ENCODE data around the gene SPINK1.
"Not testable (repeated sequence)": the region's sequence is repeated elsewhere in the genome, so short reads cannot be mapped to it uniquely, and the experiment has no call there.

SPINK1 gene, protein sequence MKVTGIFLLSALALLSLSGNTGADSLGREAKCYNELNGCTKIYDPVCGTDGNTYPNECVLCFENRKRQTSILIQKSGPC

GRCh38 chr5:147831465-147831864, at the start of gene SPINK1:
Gene SPINK1 (minus strand): TSS chr5:147831671. CDS start chr5:147831577, 94 bp downstream.
- no peak for DNase-seq

GRCh38 chr5:147880487-147880886, 49.0 kb upstream of the SPINK1 start:
- DNase-seq = no peak

GRCh38 chr5:147879784-147880183, 48.3 kb upstream of the SPINK1 start:
- DNase-seq = no peak

DNA sequence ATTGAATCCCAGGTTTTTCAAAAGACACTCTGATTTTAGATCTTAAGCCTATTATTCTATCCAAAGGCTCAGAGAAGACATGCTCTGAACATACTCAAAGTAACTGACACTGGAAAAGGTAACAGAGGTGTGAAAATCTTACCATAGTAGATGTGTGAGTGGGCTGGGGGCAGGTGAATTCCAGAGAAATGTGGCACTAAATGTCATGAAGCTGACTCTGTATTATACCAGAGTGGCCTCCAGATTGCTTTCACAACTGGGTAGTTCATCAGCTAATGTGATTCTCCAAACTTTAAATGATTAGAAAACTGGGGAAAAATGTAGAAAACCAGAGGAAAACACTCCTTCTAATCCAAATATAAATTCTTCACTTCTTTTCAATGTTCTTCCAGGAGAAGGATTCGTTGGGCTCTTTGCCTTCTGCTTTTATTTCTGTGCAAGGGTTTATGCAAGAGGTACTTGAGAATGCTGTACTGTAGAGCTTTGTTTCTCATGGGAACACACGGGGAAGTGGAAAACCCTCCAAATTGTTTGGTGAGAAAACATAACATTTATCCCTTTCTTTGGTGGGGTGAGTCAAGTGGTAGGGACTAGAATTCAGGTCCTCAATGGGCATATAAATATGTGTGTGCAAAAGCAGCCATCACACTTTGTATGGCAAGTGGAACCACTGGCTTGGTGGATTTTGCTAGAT, 46.7 kb upstream of the SPINK1 start, which contains the start of gene SCGB3A2:
SCGB3A2 (plus strand) TSS at position 646 of the 694 bp plus-strand sequence. CDS start 93 bp downstream, outside the sequence.
- no peak for DNase-seq

- DNase-seq = no peak
Measured at GRCh38 chr5:147876626-147877025, 45.2 kb upstream of the SPINK1 start.

GRCh38 chr5:147876141-147876540, 44.7 kb upstream of the SPINK1 start:
- no peak for DNase-seq

- DNase-seq = no peak
Measured at GRCh38 chr5:147874910-147875367, 43.5 kb upstream of the SPINK1 start.

- not testable (repeated sequence) for DNase-seq
Measured at GRCh38 chr5:147874118-147874875, 42.8 kb upstream of the SPINK1 start.

- not testable (repeated sequence) for DNase-seq
Measured at GRCh38 chr5:147872744-147873435, 41.4 kb upstream of the SPINK1 start.

- DNase-seq = not testable (repeated sequence)
Measured at GRCh38 chr5:147871980-147872549, 40.6 kb upstream of the SPINK1 start.

DNA sequence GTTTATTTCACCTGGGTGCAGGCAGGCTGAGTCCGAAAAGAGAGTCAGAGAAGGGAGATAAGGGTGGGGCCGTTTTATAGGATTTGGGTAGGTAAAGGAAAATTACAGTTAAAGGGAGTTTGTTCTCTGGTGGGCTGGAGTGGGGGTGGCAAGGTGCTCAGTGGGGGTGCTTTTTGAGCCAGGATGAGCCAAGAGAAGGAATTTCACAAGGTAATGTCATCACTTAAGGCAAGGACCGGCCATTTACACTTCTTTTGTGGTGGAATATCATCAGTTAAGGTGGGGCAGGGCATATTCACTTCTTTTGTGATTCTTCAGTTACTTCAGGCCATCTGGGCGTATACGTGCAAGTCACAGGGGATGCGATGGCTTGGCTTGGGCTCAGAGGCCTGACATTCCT, 38.4 kb upstream of the SPINK1 start:
- not testable (repeated sequence) for DNase-seq

- DNase-seq = no peak
Measured at GRCh38 chr5:147869112-147869511, 37.6 kb upstream of the SPINK1 start.

DNA sequence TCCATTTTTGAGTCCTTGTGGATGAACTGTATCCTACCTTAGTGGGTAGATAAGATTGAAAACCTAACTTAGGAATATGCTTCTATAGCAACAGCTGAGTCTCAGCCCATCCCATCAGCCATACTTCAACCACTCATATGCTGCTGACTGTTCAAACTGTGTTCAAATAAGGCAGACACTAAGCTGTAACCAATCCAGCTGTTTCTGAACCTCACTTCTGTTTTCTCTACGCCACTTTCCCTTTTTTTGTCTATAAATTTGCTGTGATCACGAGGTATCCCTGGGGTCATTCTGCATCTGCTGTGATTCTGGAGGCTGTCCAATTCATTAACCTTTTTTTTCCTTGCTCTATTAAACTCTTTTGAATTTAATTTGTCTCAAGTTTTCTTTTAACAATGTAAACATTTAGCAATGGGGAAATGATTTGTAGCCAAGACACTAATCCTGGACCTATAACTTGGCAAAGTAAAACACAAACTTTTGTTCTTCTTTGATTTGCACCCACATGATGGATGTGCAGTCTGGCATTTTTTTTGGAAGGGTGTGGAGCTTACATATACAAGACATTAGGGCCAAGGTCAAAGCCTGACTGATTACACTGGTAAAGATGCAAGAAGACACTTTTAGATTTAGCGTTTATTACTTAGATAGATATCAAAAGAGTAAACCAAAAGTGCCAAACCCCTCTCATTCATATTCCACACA, 32.1 kb upstream of the SPINK1 start:
- no peak for DNase-seq

- no peak for DNase-seq
Measured at GRCh38 chr5:147860641-147861025, 29.2 kb upstream of the SPINK1 start.

DNA sequence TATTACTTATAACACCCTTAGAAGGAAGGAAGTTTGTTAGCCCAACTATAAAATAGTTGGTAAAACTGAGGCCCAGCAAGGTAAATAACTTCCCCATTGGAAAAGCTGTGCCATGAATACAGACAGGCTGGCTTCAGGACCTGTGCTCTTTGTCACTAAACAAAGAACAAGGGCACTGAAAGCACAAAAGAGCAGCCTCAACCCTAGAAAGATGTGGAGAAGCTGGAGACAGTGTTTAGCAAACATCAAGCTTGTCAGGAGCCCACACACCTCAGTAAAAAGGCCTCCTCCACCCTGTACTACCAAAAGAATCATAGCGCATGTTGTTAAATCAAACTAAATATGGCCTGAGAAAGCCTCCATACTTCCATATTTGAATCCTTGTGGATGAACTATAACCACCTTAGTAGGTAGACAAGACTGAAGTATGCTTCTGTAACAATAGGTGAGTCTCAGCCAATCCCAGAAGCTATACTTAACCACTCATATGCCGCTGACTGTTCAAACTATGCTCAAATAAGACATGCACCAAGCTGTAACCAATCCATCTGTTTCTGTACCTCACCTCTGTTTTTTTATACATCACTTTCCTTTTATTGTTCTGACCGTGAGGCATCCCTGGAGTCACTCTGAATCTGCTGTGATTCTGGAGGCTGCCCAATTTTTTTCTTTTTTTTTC, 28.6 kb upstream of the SPINK1 start:
- no peak for DNase-seq

DNA sequence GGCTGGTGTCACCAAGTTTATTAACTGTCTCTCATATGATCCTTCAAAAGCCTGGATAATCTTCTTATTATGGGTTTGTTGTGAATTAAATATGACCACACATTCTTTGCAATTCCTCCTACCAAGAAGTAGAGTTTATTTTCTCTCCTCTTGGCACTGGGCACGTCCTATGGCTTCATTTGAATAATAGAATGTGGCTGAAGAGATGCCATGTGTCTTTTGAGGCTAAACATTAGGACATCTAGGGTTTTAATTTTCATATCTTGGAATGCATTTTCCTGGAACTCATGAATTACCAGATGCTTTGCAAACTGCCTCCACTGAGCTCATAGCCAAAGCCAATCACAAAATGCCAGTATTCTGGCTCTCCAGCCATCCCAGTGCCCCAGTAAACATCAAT, 27.1 kb upstream of the SPINK1 start:
- no peak for DNase-seq

DNA sequence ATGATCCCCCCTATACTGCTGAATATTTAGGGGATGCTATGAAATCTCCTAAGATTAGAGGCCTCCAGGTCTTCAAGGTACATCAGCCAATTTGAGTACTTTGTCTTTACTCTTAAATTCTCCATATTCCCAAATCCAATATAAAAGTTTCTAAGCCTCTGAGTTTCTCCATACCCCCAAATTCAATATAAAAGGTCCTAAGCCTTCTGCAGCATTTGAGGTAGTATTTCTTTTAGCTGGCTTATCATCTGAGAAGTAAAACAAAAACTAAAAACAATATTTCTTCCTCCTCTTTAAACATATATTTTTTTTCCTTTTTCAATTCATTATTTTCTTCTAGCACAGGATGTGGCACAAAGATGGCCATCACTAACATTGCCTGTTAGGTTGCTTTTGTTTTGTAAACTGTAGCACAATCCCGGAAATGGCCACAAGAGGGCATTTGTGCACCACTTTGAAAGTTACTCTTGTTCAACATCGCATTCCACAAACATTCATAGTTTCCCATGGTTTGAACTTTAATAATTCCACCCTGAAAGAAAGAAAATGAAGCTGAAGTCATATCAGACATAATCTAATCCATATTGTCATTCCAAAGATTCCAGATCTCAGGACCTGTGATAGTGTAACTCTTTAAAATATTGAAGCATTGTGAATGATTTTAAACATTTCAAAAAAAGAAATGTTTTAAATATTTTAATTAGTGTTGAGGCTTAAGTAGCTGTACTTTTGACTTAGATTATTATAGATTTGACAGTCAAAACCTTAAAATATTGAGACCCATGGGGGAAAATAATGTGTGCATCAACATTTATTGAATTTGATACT, 26.0 kb upstream of the SPINK1 start:
- peak; percentile 67 for DNase-seq

GRCh38 chr5:147856801-147857200, 25.3 kb upstream of the SPINK1 start:
- no peak for DNase-seq

GRCh38 chr5:147855774-147856069, 24.3 kb upstream of the SPINK1 start:
- DNase-seq = no peak

DNA sequence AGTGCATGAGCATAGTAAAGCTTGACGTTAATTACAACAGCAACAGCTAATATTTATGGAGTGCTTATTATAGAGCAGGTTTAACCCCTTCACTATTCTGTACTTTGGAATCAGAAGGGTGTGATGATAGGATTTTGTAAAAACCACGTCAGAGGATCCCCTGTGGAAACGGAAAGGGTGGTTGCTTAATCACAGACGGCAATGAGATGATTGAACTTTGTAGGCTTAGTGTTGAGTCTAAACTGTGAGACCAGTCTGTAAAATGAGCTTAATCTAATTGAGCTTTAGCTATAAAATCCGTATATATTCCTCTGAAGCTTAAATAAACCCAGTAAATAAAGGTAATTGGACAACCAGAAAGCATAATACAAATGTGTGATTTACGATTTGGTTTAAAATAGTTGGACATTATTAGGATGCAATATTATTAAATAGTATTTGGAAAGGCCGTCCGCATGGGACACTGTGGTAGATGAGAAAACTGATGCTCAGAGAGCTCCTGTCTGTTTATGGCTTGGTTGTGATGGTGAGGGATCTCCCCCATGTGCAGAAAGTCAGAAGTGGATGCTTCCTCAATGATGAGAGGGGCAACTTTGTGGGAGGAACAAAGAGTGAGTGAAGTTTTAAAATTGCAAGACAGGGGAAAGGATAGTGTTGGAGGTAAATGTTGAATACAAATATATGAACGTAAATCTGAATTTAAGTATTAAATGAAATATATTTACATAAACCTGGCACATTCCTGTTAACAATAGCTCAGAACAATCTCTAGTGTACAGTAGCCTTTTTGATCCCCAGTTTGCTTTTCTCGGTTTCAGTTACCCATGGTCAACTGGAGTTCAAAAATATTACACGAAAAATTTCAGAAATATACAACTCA, 23.7 kb upstream of the SPINK1 start:
- no peak for DNase-seq

Data from activated CD4-positive, alpha-beta T cell treated with anti-CD3 and anti-CD28 coated beads for 48 hours (primary cell).